ENCODE data around the gene TTLL10. TPM values are rescaled to one million over a fixed set of nuclear protein-coding genes. Genes with fewer than 3 reads are reported as not detected.

Gene TTLL10
- total and polyA plus RNA-seq, 2 of the 8 experiments (the other 6 are each of a cell fraction or from before 2014, with no cell fraction given), result 1.1 to 1.7 TPM

- TF ChIP-seq RNF2 (IDR thresholded peaks at IDR 0.05; ENCODE audit: borderline replicate concordance, low read depth, low read length, missing control alignments, poor library complexity, severe bottlenecking) (no peak), ZNF274 (IDR thresholded peaks at IDR 0.05; ENCODE audit: borderline replicate concordance, extremely low read depth, low read length) (no peak), CHD2 (IDR thresholded peaks at IDR 0.05; ENCODE audit: low read length) (no peak), SUZ12 (IDR thresholded peaks at IDR 0.05; ENCODE audit: low read length) (no peak), SAP30 (IDR thresholded peaks at IDR 0.05; ENCODE audit: insufficient read depth, insufficient replicate concordance, low read length) (no peak), TEAD4 (IDR thresholded peaks at IDR 0.05; ENCODE audit: low read depth, low read length) (no peak)
Observed at GRCh38 chr1:1217621-1218523, 44.2 kb downstream of the TTLL10 start (continued).

Data from H1 (cell line).